ENCODE measurements around the gene ZMIZ1.

DNA sequence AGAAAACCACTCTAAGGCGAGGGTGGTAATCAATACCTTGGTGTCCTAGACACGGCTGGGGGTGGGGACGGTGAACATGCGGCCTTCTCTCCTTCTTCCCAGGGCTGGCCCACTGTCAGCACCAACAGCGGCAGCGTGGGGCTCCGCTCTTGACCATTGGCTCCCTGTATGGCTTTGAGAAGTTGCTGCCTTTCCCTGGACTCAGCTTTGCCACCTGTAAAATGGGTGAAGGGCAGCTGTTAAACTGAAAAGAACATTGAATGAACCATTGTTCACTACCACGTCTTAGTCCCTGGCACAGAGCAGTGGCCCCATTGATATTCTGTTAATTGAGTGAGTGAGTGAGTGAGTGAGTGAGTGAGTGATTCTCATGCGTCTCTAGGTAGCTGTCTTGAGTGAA lies 95.3 kb downstream of the ZMIZ1 start:
- TF ChIP-seq CTCF (IDR thresholded peaks at IDR 0.05; ENCODE audit: low read depth, low read length), result no peak
- TF ChIP-seq, protein P1, sequence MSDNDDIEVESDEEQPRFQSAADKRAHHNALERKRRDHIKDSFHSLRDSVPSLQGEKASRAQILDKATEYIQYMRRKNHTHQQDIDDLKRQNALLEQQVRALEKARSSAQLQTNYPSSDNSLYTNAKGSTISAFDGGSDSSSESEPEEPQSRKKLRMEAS (IDR thresholded peaks at IDR 0.05; ENCODE audit: low read depth, low read length), result no peak
- TF ChIP-seq MYC (IDR thresholded peaks at IDR 0.05; ENCODE audit: low read depth, low read length), result no peak
- no peak for TF ChIP-seq POLR2A (IDR thresholded peaks at IDR 0.05; ENCODE audit: extremely low read depth, insufficient read length)

Data from NB4 (cell line).